Endothelial cell of umbilical vein (primary cell): ENCODE results near the gene TLE3. TPM values are rescaled to one million over a fixed set of nuclear protein-coding genes. Genes with fewer than 3 reads are reported as not detected.

Experiments
- BruUV-seq: library from RNA; stranded (reverse); fragments of 400-500 nt; replicated peaks from 2 replicates; lab custom pipeline; 2021; lab: Mats Ljungman, UMichigan
- CTCF ChIA-PET: fragments of 300-600, 350-600 bp; sonication (Branson Sonifier 250); formaldehyde crosslinking; loops from one replicate; lab custom pipeline; 2021; ENCODE audit warnings: antibody characterized with exemption, inconsistent platforms; lab: Charles Lee
- POLR2A ChIA-PET: fragments of 300-600, 350-600 bp; sonication (Branson Sonifier 250); formaldehyde crosslinking; loops from one replicate; lab custom pipeline; 2021; ENCODE audit warnings: antibody characterized with exemption, inconsistent platforms; lab: Charles Lee
- DNase-seq: peaks from one replicate; pipeline ENCODE4 v3.0.0-alpha.2; 2011; ENCODE audit warnings: low read depth, low spot score
- FAIRE-seq: peaks from 2 replicates; lab custom pipeline; 2011; peaks lifted over from hg19 to GRCh38; lab: Jason Lieb, UNC
- H2AFZ ChIP-seq: 2 replicates; pipeline ENCODE4 v1.6.0; 2012; ENCODE audit warnings: low read depth, low read length, control low read depth, inconsistent platforms
- H3K27ac ChIP-seq: 2 replicates; pipeline ENCODE4 v1.5.1; 2011; ENCODE audit warnings: low read depth, mild to moderate bottlenecking, control low read depth, low read length, moderate library complexity; ENCODE audit not compliant: insufficient read depth
- H3K27me3 ChIP-seq, 2 experiments: 2 replicates each; pipeline versions ENCODE4 v1.6.0 to v1.6.1; 2011; ENCODE audit warnings: low read length in 2 of 2, mixed read lengths in 1 of 2; ENCODE audit not compliant: control insufficient read depth in 2 of 2, insufficient read depth in 2 of 2
- H3K36me3 ChIP-seq, 2 experiments: 2 replicates in 1 of 2; 3 replicates in 1 of 2; pipeline ENCODE4 v1.5.1; 2011; ENCODE audit warnings: low read length in 2 of 2, mild to moderate bottlenecking in 1 of 2, moderate library complexity in 1 of 2; ENCODE audit not compliant: control insufficient read depth in 2 of 2, insufficient read depth in 2 of 2; ENCODE audit errors: extremely low read depth in 1 of 2
- H3K4me1 ChIP-seq: 3 replicates; pipeline ENCODE4 v1.5.1; 2011; ENCODE audit warnings: mild to moderate bottlenecking, low read length; ENCODE audit not compliant: control insufficient read depth, insufficient read depth; ENCODE audit errors: extremely low read depth
- H3K4me2 ChIP-seq: 2 replicates; pipeline ENCODE4 v1.6.1; 2011; ENCODE audit warnings: low read length, control low read depth, mixed read lengths; ENCODE audit not compliant: insufficient read depth
- H3K4me3 ChIP-seq, 3 experiments: fragments of 200-600 bp in 1 of 3; sonication (generic), shearing (Covaris generic) in 1 of 3; replicated peaks in 1 of 3; 2 replicates each; pipeline ENCODE4 v1.5.1; 2011 to 2016; ENCODE audit warnings: control low read depth in 3 of 3, low read length in 3 of 3, mild to moderate bottlenecking in 2 of 3, inconsistent platforms in 1 of 3, low read depth in 1 of 3, moderate library complexity in 1 of 3; ENCODE audit not compliant: insufficient read depth in 1 of 3
- H3K79me2 ChIP-seq: 2 replicates; pipeline ENCODE4 v1.6.0; 2012; ENCODE audit warnings: low read length, inconsistent platforms; ENCODE audit not compliant: control insufficient read depth, insufficient read depth
- H3K9ac ChIP-seq: replicated peaks from 2 replicates; pipeline ENCODE3; 2011; ENCODE audit warnings: low read length, control low read depth; ENCODE audit not compliant: insufficient read depth; ENCODE audit errors: extremely low read depth
- H3K9me1 ChIP-seq: replicated peaks from 3 replicates; pipeline ENCODE4 v1.6.0; 2011; ENCODE audit warnings: mild to moderate bottlenecking, low read length; ENCODE audit not compliant: control insufficient read depth, insufficient read depth; ENCODE audit errors: extremely low read depth
- H3K9me3 ChIP-seq: replicated peaks from 2 replicates; pipeline ENCODE4 v1.5.1; 2012; ENCODE audit warnings: low read length, inconsistent platforms; ENCODE audit not compliant: control insufficient read depth, insufficient read depth
- H4K20me1 ChIP-seq: replicated peaks from 2 replicates; pipeline ENCODE3; 2011; ENCODE audit warnings: mild to moderate bottlenecking, low read length; ENCODE audit not compliant: control insufficient read depth, insufficient read depth; ENCODE audit errors: extremely low read depth
- EZH2 ChIP-seq: IDR thresholded peaks from 2 replicates; pipeline ENCODE4 v1.6.1; 2012; ENCODE audit warnings: borderline replicate concordance, low read depth, mild to moderate bottlenecking, moderate library complexity, low read length, inconsistent platforms; ENCODE audit not compliant: severe bottlenecking
- JUN ChIP-seq: IDR thresholded peaks from 2 replicates; pipeline ENCODE4 v1.6.1; 2011; ENCODE audit warnings: borderline replicate concordance, low read depth; ENCODE audit not compliant: insufficient read length, insufficient read depth
- POLR2AphosphoS5 ChIP-seq: IDR thresholded peaks from 2 replicates; pipeline ENCODE4 v1.6.1; 2012; ENCODE audit warnings: low read depth, mild to moderate bottlenecking, control low read depth, low read length, moderate library complexity; ENCODE audit not compliant: insufficient read depth
- dilution Hi-C: fragments of 300-500 bp; cut with MboI; formaldehyde crosslinking; loops from one replicate; pipeline ENCODE4 v1.15.0; 2019; ENCODE audit warnings: low sequenced_read_pairs; ENCODE audit not compliant: extremely low pct_ligation_motif_present
- intact Hi-C: fragments of 100-400 bp; cut with micrococcal nuclease; formaldehyde crosslinking; loops from one replicate; pipeline ENCODE4 v1.10.0; 2022
- polyA plus RNA-seq, 4 experiments: library from polyadenylated mRNA; depleted of rRNA in 3 of 4; stranded (reverse) in 3 of 4; unstranded in 1 of 4; fragments of >200 nt; gene quantifications; 2 replicates each; pipeline versions ENCODE4 v1.2.1 to v1.2.3, GENCODE V29; 2011 to 2012; ENCODE audit warnings: missing spikeins in 1 of 4
- total RNA-seq: library from RNA; stranded (reverse); gene quantifications from 2 replicates; pipeline ENCODE4 v1.2.3, GENCODE V29; 2021
- TF ChIP-seq, protein P1 (sequence below), 2 donors: IDR thresholded peaks; 1 replicate in 1 of 2; 2 replicates in 1 of 2; pipeline ENCODE4 v1.5.1; 2011; ENCODE audit warnings: low read length in 2 of 2, mild to moderate bottlenecking in 2 of 2, moderate library complexity in 2 of 2, control low read depth in 1 of 2, inconsistent platforms in 1 of 2, low read depth in 1 of 2; ENCODE audit not compliant: insufficient read depth in 1 of 2; ENCODE audit errors: extremely low read depth in 1 of 2
- TF ChIP-seq, protein P2 (sequence below): IDR thresholded peaks from 2 replicates; pipeline ENCODE4 v1.6.1; 2011; ENCODE audit not compliant: insufficient read depth, insufficient read length

TLE3 gene
- total and polyA plus RNA-seq, 2 donors (not counting 3 experiments of a cell fraction or from before 2014, with no cell fraction given): 40.5 to 56.9 TPM

DNA sequence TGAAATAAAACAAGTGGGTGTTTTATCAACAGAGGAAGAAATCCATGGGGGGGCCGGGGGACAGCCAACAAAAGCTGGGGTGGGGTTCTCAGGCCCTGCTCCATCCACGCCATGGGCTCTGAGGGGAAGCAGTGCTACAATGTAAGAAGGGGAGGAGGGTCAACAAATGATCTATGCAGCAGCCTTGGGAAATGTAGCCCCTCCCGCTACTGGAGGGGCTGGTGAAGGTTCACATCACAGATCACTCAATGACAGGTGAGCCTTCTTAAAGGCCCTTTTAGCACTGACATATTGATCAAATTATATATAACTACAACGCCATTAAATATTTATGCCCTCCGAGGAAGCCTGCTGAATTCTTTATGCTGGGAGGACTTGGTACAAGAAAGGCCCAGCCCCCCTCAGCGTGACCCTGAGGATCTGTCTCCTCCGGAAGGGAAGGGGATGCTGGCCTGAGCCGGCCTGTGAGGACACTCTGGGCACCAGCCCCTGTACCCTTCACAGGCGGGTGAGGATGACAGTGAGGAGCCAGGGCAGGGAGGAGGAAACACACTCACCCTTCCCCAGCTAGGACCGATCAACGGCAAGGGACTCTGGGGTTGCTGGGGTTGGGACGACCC, 15.3 kb downstream of the TLE3 start:
- intact Hi-C loops: no loop called here
- Histone ChIP-seq H3K9me1 (no peaks in the 10 kb centered on the region), H3K9ac (no peak overlapping the region), H3K27me3 (no peaks in the 10 kb centered on the region), H3K36me3 (peaks cover 16 to 37% of the 10 kb centered on the region in 2 experiments), H3K27ac (no peak overlapping the region), H3K4me3 (no peak overlapping the region), H3K9me3 (no peaks in the 10 kb centered on the region), H3K4me2 (no peak overlapping the region), H4K20me1 (no peaks in the 10 kb centered on the region), H2AFZ (no peak overlapping the region), H3K79me2 (peaks cover 84% of the 10 kb centered on the region), H3K4me1 (no peaks in the 10 kb centered on the region)
- no peak for FAIRE-seq
- ChIA-PET POLR2A (no interaction called here), CTCF (interaction anchor here (1.1 kb wide), 1 partner anchor 9 kb away, joined by 4 read pairs; no protein-coding TSS in a partner anchor)
- TF ChIP-seq POLR2AphosphoS5 (no peak), EZH2 (no peak), JUN (no peak)
- TF ChIP-seq, protein P1, sequence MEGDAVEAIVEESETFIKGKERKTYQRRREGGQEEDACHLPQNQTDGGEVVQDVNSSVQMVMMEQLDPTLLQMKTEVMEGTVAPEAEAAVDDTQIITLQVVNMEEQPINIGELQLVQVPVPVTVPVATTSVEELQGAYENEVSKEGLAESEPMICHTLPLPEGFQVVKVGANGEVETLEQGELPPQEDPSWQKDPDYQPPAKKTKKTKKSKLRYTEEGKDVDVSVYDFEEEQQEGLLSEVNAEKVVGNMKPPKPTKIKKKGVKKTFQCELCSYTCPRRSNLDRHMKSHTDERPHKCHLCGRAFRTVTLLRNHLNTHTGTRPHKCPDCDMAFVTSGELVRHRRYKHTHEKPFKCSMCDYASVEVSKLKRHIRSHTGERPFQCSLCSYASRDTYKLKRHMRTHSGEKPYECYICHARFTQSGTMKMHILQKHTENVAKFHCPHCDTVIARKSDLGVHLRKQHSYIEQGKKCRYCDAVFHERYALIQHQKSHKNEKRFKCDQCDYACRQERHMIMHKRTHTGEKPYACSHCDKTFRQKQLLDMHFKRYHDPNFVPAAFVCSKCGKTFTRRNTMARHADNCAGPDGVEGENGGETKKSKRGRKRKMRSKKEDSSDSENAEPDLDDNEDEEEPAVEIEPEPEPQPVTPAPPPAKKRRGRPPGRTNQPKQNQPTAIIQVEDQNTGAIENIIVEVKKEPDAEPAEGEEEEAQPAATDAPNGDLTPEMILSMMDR (IDR thresholded peaks at IDR 0.05; ENCODE audit: extremely low read depth in 1 of 2, insufficient read depth in 1 of 2, low read depth in 1 of 2, low read length in 2 of 2): no peak
- TF ChIP-seq, protein P2, sequence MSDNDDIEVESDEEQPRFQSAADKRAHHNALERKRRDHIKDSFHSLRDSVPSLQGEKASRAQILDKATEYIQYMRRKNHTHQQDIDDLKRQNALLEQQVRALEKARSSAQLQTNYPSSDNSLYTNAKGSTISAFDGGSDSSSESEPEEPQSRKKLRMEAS: no peak
- no TSS peak for BruUV-seq
- DNase-seq: no peak
- dilution Hi-C loops: no loop called here
